ENCODE results near the gene E4F1.
"Not testable (repeated sequence)": the region's sequence is repeated elsewhere in the genome, so short reads cannot be mapped to it uniquely, and the experiment has no call there.

The E4F1 gene

DNA sequence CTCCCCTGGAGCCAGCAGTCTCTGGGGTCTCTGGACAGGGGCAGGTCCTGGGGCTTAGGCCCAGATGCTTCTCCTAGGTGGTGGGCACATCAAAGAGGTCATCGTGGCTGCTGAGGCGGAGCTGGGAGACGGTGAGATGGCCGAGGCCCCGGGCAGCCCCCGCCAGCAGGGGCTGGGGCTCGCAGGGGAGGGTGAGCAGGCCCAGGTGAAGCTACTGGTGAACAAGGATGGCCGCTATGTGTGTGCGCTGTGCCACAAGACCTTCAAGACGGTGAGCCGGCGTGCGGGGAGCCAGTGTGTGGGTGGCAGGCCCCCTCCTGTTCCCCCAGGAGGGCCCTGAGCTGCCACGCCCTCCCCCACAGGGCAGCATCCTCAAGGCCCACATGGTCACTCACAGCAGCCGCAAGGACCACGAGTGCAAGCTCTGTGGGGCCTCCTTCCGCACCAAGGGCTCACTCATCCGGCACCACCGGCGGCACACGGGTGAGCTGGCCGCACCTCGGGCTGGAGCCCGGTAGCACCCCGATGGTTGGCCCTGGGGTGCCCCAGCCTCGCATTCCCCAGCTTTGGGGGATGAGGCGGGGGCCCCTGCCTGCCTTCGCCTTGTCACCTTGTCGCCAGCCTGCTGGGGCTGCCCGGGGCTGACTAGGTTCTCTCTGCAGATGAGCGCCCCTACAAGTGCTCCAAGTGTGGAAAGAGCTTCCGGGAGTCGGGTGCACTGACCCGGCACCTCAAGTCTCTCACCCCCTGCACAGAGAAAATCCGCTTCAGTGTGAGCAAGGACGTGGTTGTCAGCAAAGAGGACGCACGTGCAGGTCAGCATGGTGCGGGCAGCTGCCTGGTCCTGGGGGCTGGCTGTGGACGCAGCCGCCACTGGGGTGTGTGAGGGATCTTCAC is 9.0 kb downstream of the E4F1 start:
- DNase-seq: no peak

DNA sequence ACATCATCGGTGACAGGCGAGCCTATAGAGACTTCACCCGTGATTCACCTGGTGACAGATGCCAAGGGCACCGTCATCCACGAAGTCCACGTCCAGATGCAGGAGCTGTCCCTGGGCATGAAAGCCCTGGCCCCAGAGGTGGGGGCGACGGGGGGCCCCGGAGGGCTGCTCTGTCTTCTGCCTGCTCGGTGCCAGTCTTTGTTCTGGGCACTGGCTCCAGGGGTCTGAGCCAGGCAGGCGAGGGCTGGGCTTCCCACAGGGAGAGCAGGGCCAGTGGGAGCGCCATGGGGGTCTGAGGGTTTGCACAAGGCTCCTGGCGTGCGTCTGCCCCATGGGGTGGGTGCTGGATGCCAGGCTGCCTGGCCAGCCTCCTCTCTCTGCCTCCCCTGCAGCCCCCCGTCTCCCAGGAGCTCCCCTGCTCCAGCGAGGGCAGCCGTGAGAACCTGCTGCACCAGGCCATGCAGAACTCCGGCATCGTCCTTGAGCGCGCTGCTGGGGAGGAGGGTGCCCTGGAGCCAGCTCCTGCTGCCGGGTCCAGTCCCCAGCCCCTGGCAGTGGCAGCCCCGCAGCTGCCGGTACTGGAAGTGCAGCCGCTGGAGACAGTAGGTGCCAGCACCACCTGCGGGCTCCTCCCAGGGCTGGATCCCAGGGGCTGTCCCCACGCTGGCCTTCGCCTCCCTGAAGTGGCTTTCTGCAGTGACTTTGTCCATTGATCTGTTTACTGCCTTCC is 9.8 kb downstream of the E4F1 start:
- no peak for DNase-seq

DNA sequence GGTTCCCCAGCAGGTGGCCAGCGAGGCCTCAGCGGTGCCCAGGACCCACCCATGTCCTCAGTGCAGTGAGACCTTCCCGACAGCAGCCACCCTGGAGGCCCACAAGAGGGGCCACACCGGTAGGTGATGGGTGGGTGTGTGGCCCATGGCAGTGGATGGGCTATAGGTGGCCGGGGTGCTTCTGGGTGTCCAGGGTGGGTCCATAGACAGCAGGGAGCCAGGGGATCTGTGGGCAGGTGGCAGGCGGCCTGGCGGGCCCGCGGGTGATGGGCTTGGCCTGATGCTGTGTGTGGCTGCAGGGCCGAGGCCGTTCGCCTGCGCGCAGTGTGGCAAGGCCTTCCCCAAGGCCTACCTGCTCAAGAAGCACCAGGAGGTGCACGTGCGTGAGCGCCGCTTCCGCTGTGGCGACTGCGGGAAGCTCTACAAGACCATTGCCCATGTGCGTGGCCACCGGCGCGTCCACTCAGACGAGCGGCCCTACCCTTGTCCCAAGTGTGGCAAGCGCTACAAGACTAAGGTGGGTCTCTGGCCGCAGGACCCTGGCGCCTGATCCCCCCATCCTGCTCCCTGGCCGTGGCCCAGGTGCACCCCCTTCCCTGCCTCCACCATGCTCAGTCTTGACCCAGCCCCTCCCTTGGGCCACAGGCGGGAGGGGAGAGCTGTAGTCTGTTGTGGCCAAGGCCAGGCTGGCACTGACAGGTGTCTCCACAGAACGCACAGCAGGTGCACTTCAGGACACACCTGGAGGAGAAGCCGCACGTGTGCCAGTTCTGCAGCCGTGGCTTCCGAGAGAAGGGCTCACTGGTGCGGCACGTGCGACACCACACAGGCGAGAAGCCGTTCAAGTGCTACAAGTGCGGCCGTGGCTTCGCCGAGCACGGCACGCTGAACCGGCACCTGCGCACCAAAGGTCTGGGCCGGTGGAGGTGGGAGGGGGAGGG is 10.8 kb downstream of the E4F1 start:
- DNase-seq: no peak

DNA sequence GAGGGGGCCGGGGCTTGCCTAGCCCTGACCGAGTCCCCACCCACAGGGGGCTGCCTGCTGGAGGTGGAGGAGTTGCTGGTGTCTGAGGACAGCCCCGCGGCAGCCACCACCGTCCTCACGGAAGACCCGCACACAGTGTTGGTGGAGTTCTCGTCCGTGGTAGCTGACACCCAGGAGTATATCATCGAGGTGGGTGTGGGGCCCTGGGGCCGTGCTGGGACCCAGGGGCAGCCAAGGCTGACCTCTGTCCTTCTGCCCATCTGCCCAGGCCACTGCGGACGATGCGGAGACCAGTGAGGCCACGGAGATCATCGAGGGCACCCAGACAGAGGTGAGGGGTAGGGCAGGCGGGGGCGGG is 11.4 kb downstream of the E4F1 start:
- no peak for DNase-seq

DNA sequence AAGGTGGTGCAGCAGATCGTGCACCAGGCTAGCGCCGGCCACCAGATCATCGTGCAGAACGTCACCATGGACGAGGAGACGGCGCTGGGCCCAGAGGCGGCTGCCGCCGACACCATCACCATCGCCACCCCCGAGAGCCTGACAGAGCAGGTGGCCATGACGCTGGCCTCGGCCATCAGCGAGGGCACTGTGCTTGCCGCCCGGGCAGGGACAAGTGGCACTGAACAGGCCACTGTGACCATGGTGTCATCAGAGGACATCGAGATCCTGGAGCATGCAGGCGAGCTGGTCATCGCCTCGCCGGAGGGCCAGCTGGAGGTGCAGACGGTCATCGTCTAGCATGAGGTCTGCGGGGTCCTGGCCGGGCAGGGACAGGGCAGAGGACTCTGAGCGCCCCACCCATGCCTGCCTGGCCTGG is 11.9 kb downstream of the E4F1 start:
- no peak for DNase-seq

DNA sequence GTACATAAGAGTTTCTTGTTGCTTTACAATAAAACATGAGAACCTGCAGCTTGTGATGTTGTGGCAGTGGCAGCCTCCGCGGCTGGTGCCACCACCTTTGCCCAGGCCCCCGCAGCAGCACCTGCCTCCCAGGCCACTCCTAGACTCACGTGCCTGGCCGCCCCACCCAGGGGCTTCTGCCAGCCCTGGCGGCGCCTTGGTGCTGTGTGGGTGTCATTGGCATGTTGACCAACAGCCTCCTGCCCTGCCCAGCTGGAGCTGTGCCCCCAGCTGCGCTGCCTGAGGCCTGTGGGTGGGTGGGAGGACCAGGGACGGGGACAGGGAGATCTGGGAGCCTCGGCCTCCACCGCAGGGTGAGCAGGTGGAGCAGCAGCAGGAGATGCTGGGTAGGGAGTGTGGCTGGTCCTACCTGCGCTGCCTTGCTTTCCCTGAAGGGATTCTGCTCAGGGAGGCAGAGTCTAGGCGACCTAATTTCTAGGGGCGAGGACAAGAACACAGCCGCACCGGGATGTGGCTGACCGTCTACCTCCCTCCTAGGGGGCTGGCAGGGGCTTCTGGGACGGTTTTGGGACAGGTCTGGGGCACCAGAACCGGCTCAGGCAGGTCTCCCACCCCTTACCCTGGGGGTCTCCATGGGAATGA is 12.4 kb downstream of the E4F1 start:
- DNase-seq: no peak

DNA sequence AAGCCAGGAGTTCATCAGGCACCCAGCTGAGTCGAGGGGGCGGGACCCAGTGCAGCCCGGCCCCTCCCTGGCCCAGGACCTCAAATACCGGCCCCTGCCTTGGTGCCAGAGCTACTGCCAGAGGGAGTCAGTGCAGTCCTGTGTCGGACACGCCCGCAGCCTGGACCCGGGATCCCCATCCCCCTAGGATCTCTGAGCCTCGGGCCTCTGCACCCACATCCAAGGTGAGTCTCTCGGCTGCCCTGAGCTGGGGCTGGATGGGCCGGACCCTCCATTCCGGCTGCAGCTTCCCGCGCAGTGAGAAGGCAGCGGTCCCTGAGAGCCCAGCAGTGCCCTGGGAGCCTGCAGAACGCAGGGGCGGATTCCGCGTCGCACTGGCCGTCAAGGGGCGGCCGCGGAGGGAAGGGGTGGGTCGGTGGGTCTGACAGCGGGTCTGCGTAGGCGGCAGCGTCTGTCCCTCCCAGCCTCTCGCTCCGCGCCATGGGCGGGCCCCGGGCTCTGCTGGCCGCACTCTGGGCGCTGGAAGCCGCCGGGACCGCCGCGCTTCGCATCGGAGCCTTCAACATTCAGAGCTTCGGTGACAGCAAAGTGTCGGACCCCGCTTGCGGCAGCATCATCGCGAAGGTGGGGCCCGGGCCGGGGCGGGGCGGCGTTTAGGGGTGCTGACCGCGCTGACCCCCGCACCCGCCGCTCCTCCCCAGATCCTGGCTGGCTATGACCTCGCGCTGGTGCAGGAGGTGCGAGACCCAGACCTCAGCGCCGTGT is 13.1 kb downstream of the E4F1 start, which contains the start of gene DNASE1L2:
Gene DNASE1L2, plus strand, starts transcription at position 108 of the 765 bp plus-strand sequence. Its CDS starts 373 bp downstream, at position 481.
- no peak for DNase-seq

DNA sequence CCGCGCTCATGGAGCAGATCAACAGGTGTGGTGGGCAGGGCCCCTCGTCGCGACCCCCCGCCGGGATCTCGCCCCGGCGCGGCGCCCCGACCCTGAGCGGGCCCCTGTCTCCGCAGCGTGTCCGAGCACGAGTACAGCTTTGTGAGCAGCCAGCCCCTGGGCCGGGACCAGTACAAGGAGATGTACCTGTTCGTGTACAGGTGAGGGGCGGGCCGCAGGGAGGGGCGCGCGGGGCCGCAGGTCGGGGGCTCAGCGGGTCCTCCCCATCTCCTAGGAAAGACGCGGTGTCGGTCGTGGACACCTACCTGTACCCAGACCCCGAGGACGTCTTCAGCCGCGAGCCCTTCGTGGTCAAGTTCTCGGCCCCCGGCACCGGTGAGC is 13.7 kb downstream of the E4F1 start:
- DNase-seq: no peak

DNA sequence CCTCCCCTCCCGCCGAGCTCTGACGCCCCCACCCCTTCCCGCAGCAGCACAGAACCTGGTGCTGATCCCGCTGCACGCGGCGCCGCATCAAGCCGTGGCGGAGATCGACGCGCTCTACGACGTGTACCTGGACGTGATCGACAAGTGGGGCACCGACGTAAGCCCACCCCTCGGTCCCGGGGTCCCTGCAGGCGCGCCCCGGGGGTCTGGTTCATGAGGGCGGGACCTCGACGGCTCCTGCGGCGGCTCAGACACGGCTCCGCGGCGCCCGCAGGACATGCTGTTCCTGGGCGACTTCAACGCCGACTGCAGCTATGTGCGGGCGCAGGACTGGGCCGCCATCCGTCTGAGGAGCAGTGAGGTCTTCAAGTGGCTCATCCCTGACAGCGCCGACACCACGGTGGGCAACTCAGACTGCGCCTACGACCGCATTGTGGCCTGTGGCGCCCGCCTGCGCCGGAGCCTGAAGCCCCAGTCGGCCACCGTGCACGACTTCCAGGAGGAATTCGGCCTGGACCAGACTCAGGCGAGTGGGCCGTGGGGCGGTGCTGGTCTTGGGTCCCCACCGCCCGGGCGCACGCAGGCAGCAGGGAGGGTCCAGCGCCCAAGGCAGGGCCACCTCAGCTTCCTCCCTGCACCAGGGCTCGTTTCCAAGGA is 14.2 kb downstream of the E4F1 start:
- DNase-seq: no peak

DNA sequence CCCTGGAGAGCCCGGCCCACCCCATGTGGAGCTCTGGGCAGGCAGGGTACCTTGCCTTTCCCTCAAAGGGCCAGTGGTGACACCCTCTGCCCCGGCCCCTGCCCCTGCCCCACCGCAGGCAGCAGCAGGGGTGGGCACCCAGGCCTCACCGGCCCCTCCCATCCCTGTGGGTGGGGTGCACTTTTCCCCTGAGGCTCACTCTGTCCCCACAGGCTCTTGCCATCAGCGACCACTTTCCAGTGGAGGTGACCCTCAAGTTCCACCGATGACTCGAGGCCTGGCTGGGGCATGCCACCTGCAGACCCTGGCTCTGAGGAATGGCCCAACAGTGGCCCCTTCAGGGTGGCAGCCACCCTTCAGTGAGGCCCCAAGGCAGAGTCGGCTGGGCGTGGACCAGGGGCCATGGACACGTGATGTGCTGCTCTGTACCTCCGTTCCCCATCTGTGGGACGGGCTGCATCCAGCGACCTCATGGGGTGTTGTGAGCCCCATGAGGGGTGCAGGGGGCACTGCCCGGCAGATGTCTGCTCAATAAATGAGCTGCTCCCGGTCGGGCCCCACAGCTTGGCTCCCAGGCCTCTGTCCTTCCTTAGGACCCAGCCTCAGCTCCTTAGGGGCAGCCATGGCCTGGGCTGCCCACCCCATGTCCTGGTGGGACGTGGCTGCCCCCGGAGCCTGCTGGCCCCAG is 14.9 kb downstream of the E4F1 start:
- DNase-seq: no peak

DNA sequence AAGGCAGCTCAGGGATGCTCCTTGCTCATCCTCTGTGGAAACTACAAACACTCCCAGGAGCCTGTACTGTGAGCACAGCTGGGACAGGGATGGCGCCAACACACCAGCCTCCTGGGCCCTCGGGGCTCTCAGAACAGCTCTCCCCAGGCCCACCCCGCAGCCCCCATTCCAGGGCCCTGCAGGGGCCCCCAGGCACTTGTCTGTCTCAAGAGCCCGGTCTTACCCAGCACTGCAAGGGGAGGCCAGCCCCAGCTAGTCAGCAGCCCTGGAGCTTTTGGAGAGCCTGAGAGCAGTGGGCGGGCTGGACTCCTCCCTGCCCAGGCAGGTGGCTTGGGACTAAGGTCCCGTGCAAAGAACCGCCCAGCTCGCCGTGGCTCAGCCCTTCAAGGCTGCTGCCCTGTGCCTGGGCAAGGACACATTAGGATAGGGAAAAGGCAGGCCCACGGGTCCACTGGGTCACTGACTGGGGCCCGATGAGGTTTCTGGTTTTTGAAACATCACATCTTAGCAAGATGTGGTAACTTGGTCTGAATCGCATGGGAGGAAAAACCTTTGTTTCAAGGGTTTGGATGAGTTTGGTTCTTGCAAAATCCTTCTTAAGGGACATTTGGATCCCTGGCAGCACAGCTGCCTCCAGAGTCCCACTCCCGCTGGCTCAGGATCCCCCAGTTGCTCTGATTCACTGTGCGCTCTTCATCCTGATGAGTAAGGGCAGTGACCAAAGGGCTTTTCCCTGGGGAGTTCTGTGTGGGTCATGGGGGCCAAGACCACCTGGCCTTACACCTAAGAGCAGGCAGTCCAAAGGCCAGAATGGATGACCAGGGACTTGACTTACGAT is 15.7 kb downstream of the E4F1 start:
- DNase-seq: no peak

DNA sequence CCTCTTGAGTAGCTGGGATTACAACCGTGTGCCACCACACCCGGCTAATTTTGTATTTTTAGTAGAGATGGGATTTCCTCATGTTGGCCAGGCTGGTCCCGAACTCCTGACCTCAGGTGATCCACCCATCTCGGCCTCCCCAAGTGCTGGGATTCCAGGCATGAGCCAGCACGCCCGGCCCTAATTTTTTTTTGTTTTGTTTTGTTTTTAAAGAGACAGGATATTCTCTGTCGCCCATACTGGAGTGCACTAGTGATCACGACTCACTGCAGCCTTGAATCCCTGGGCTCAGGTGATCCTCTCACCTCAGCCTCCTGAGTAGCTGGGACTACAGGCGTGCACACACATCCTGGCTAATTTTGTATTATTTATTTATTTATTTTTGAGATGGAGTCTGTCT is 16.9 kb downstream of the E4F1 start:
- DNase-seq: not testable (repeated sequence)

DNA sequence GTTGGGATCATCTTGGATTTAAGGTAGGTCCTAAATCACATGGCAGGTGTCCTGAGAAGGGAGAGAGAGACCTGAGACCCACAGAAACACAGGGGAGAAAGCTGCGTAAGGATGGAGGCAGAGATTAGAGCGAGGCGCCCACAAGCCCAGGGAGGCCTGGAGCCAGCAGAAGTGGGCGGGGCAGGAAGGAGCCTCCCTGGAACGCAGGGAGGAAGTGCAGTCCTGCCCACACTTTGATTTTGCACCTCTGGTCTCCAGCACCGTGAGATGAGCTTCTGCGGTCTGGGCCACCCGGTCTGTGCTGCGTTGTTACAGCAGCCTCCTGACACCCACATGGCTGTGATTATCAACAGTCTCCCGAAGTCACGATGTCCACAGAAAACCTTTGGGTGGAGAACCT is 19.2 kb downstream of the E4F1 start:
- no peak for DNase-seq

DNA sequence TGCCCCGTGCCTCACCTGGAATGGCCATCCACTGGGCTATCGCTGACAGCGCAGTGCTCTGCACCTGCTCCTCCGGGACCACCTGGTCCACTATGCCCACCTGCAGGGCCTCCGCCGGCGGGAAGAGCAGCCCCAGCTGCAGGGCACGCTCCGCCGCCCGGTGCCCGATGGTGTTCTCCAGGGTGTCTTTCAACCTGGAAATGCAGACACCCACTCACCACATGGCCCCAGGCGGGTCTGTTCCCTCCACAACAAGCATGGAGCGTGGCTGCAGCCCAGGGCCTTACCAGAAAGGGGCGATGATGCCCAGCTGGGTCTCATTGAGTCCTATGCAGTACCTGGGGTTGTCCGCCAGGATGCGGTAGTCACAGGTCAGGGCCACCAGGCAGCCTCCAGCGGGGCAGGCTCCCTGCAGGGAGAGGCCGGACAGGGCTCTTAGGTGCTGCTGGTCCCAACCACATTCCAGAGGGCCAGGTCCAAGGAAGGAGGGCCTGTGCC is 19.7 kb downstream of the E4F1 start:
- DNase-seq: no peak

DNA sequence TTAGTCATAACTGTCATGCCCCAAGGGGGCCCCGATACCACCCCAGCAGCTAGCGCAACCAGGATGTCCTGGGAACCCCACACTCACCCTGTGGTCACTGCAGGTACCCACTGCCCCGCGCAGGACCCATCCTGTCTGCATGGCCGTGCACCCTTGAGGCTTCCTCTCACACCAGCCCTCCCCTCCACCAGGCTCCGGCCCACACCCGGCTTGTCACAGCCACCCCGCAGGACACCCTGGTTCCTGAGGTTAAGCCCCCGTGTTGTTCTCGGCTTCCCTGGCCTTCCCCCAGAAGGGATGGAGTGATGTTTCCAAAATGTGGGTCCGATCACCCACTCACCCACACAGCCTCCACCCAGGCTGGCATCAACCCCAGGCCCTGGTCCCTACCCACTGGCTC is 20.4 kb downstream of the E4F1 start:
- DNase-seq: no peak

DNA sequence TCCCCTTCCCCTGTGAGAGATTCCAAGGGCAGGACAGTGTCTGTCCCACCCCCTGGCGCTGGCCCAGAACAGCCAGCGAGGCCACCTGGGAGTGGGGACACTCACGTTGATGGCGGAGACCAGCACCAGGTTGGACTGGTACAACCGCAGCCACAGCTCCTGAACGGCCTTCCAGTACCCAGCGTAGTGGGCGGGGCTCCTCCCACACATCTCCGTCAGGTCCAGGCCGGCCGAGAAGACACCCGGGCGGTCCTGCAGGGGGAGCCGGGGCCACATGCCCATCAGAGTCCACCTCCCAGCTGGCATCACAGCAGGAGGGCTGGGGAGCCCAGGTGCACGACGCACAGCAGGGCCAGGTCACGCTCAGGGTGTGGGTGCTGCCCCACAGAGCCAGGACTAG is 20.9 kb downstream of the E4F1 start:
- no peak for DNase-seq

DNA sequence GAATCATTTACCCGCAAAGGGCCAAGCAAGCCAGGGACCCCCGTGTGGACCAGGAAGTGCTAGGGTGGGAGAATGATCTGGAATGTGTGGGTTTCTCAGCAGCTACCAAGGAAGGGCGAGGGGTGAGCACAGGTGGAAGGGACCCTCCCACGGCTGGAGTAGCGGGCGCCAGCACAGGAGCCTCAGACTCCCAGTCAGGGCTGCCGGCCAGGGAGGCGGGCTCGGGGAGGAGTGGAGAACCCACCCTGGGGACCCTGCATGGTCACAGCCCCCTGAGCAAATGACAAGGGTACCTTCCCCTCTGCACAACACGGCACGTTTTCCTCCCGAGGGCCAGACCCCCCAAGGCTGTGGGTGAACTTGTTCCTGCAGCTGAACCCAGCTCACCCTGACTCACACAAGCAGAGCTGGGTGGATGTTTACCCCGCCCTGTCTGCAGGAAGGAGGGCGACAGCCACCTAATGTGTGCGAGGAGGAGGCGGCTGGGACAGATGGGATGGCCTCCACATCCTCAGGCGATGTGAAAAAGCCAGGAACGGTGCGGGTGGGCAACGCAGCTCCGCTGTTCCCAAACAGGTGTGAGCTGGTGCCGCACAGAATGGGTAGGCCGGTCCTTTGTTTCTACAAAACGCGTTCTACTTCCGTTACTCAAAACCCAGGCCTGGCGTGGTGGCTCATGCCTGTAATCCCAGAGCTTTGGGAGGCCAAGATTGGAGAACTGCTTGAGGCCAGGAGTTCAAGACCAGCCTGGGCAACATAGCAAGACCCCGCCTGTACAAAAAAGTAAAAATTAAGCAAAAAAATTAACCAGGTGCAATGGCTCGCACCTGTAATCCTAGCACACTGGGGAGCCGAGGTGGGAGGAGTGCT is 21.8 kb downstream of the E4F1 start:
- DNase-seq: no peak

DNA sequence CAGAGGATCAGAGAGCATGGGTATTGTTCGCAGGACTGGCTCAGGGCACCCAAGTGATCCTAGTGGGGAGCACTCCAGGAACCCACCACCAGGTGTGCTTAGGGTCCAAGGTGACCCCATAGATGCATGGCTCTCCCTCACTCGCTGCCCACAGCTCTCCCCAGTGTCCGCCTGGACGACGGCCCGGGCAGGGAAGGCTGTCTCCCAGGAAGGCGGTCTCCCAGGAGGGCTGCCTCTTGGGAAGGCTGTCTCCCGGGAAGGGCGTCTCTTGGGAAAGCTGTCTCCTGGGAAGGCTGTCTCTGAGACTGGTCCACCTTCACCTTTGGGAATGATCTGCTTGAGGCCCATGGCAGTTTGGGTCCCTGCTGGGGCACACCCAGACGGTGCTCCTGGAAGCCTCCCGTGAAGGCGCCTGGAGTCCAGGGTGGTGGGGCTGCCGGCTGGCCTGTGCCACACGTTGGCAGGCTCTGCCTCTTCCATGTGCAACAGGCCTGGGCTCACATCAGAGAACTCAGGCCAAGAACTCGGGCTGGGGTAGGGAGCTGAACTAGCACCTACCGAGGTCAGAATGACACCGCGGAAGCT is 23.0 kb downstream of the E4F1 start:
- DNase-seq: no peak
